HFFc6 (cell line): ENCODE results near the gene INHBC. TPM values are rescaled to one million over a fixed set of nuclear protein-coding genes. Genes with fewer than 3 reads are reported as not detected.

ENCODE experiments used
- DNase-seq: peaks from one replicate; pipeline ENCODE4 v3.0.0-alpha.2; 2018
- H3K27ac Mint-ChIP-seq: 2 replicates; pipeline ENCODE4 v1.8.0; 2020; ENCODE audit warnings: mild to moderate bottlenecking, mixed read lengths
- H3K27me3 Mint-ChIP-seq: 2 replicates; pipeline ENCODE4 v1.8.0; 2021; ENCODE audit warnings: mild to moderate bottlenecking, moderate library complexity, mixed read lengths; ENCODE audit not compliant: insufficient read depth
- H3K36me3 Mint-ChIP-seq: 2 replicates; pipeline ENCODE4 v1.8.0; 2021; ENCODE audit warnings: low read depth, mixed read lengths
- H3K4me1 Mint-ChIP-seq: 2 replicates; pipeline ENCODE4 v1.8.0; 2020; ENCODE audit warnings: low read depth, mixed read lengths
- H3K4me3 Mint-ChIP-seq: 2 replicates; pipeline ENCODE4 v1.8.0; 2020; ENCODE audit warnings: mild to moderate bottlenecking, moderate library complexity, mixed read lengths
- H3K9me3 Mint-ChIP-seq: 2 replicates; pipeline ENCODE4 v1.8.0; 2020; ENCODE audit warnings: mild to moderate bottlenecking, mixed read lengths
- CTCF ChIP-seq: fragments of 200-600 bp; sonication (generic); IDR thresholded peaks from 2 replicates; pipeline ENCODE4 v1.5.0; 2021; ENCODE audit warnings: antibody characterized with exemption, mild to moderate bottlenecking
- total RNA-seq, 6 experiments: library from RNA; stranded (reverse); fragmentation: NEBNext Ultra II Directional; extraction: Animal tissue kit (Norgen Biotek cat#: 25700); gene quantifications; 2 replicates in 1 of 6; 3 replicates in 5 of 6; pipeline ENCODE4 v1.2.3, GENCODE V29; 2021

INHBC gene
- total RNA-seq, 6 experiments from 2014 or later = not detected

- no peak for TF ChIP-seq CTCF
- no peak overlapping the region for H3K4me3 Mint-ChIP-seq
- no peak for DNase-seq
- no peaks in the 10 kb centered on the region for H3K4me1 Mint-ChIP-seq
- peaks cover 43% of the 10 kb centered on the region for H3K27me3 Mint-ChIP-seq
- no peaks in the 10 kb centered on the region for H3K9me3 Mint-ChIP-seq
- H3K36me3 Mint-ChIP-seq = no peaks in the 10 kb centered on the region; the same call in 1 of the 2 replicates
- no peak overlapping the region for H3K27ac Mint-ChIP-seq
Measured at GRCh38 chr12:57471661-57472060, 37.1 kb downstream of the INHBC start.

GRCh38 chr12:57472391-57472790 is 37.8 kb downstream of the INHBC start:
- no peaks in the 10 kb centered on the region; the same call in 1 of the 2 replicates for H3K36me3 Mint-ChIP-seq

GRCh38 chr12:57473392-57473791 is 38.8 kb downstream of the INHBC start:
- Mint-ChIP-seq H3K27ac (no peak overlapping the region), H3K4me3 (no peak overlapping the region), H3K4me1 (peaks cover 13% of the 10 kb centered on the region), H3K27me3 (peaks cover 45% of the 10 kb centered on the region), H3K36me3 (no peaks in the 10 kb centered on the region; the same call in 1 of the 2 replicates), H3K9me3 (no peaks in the 10 kb centered on the region)
- no peak for DNase-seq
- TF ChIP-seq CTCF = no peak

More at GRCh38 chr12:57472391-57472790, 37.8 kb downstream of the INHBC start:
- H3K9me3 Mint-ChIP-seq = no peaks in the 10 kb centered on the region
- peaks cover 47% of the 10 kb centered on the region for H3K27me3 Mint-ChIP-seq
- no peak for TF ChIP-seq CTCF
- H3K4me3 Mint-ChIP-seq = no peak overlapping the region
- H3K4me1 Mint-ChIP-seq = peaks cover 3% of the 10 kb centered on the region; the same call in 1 of the 2 replicates
- DNase-seq = no peak
- H3K27ac Mint-ChIP-seq = no peak overlapping the region

GRCh38 chr12:57473886-57474285 is 39.3 kb downstream of the INHBC start:
- Mint-ChIP-seq H3K27me3 (peaks cover 46% of the 10 kb centered on the region), H3K27ac (no peak overlapping the region), H3K9me3 (no peaks in the 10 kb centered on the region), H3K4me1 (peaks cover 18% of the 10 kb centered on the region), H3K36me3 (no peaks in the 10 kb centered on the region; the same call in 1 of the 2 replicates), H3K4me3 (no peak overlapping the region)
- DNase-seq = no peak
- no peak for TF ChIP-seq CTCF

- Mint-ChIP-seq H3K4me1 (peaks cover 22% of the 10 kb centered on the region), H3K9me3 (no peaks in the 10 kb centered on the region), H3K4me3 (no peak overlapping the region), H3K36me3 (no peaks in the 10 kb centered on the region; the same call in 1 of the 2 replicates), H3K27me3 (peaks cover 45% of the 10 kb centered on the region), H3K27ac (no peak overlapping the region)
- TF ChIP-seq CTCF = no peak
- no peak for DNase-seq
Measured at GRCh38 chr12:57474430-57474829, 39.8 kb downstream of the INHBC start.

GRCh38 chr12:57474862-57475261 is 40.3 kb downstream of the INHBC start:
- Mint-ChIP-seq H3K27ac (no peak overlapping the region), H3K4me3 (no peak overlapping the region)

More at GRCh38 chr12:57474862-57475261, 40.3 kb downstream of the INHBC start:
- no peak for DNase-seq
- no peak for TF ChIP-seq CTCF
- peaks cover 45% of the 10 kb centered on the region for H3K27me3 Mint-ChIP-seq
- peaks cover 26% of the 10 kb centered on the region for H3K4me1 Mint-ChIP-seq
- H3K36me3 Mint-ChIP-seq = no peaks in the 10 kb centered on the region; the same call in 1 of the 2 replicates
- H3K9me3 Mint-ChIP-seq = no peaks in the 10 kb centered on the region
